Measurements from ENCODE around the gene ACTN4. TPM values are rescaled to one million over a fixed set of nuclear protein-coding genes. Genes with fewer than 3 reads are reported as not detected.

Gene ACTN4
- polyA plus RNA-seq, 1 experiment: 970 TPM

- POLR2A ChIA-PET: no interaction called here
- DNase-seq (ENCODE audit: low read depth): no peak
- H3K36me3 ChIP-seq (ENCODE audit: control insufficient read depth, insufficient read depth, low read length): peaks cover 56% of the 10 kb centered on the region
Observed at GRCh38 chr19:38700902-38701454, 53.5 kb downstream of the ACTN4 start.

DNA sequence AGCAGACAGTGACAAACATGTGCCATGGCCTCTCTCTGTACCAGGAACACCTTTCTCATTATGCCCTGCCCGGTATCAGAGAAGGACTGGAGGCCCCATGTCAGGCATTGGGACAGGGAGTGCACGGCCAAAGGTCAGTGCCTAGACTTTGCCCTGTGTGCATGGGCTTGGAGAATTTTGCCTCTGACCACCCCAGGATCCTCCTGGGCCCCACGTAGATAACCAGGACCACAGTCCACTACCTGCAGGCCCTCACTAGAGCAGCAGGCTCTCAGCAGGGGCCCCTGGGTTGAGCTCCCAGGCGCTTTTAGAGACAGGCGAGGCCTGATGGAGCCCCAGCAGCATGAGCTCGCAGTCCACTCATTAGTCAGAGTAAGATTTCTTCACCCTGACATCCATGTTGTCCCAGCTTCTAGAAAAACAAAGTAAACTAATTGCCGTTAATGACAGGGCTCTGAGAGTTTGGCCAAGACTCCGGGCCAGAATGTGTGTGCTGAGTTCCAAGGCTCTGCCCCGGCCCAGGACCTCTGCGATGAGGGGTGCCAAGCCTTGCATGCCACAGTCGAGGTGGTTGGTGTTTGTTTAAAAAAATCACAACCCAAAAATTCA lies 54.1 kb downstream of the ACTN4 start:
- POLR2A ChIA-PET: interaction anchor here (0.6 kb wide), 1 partner anchor 54 kb away, joined by 3 read pairs; no protein-coding TSS in a partner anchor
- H3K36me3 ChIP-seq (ENCODE audit: control insufficient read depth, insufficient read depth, low read length): peaks cover 58% of the 10 kb centered on the region

More at GRCh38 chr19:38700902-38701454, 53.5 kb downstream of the ACTN4 start:
- CTCF ChIA-PET: interaction anchor here (1.0 to 1.1 kb wide), 2 partner anchors 9 to 59 kb away, joined by 3 read pairs; no protein-coding TSS in a partner anchor
- TF ChIP-seq CTCF (IDR thresholded peaks at IDR 0.05; ENCODE audit: insufficient read depth, low read depth, low read length): no peak
- H3K27me3 ChIP-seq (ENCODE audit: control insufficient read depth, insufficient read depth, low read length): no peaks in the 10 kb centered on the region
- H3K4me3 ChIP-seq (ENCODE audit: low read depth, low read length): no peak overlapping the region

GRCh38 chr19:38702278-38702677 lies 54.8 kb downstream of the ACTN4 start:
- no peak for DNase-seq (ENCODE audit: low read depth)
- ChIA-PET POLR2A (interaction anchor here (0.6 kb wide), 1 partner anchor 55 kb away, joined by 3 read pairs; no protein-coding TSS in a partner anchor), CTCF (no interaction called here)
- TF ChIP-seq CTCF (IDR thresholded peaks at IDR 0.05; ENCODE audit: insufficient read depth, low read depth, low read length): no peak
- Histone ChIP-seq H3K27me3 (ENCODE audit: control insufficient read depth, insufficient read depth, low read length) (no peaks in the 10 kb centered on the region), H3K4me3 (ENCODE audit: low read depth, low read length) (no peak overlapping the region), H3K36me3 (ENCODE audit: control insufficient read depth, insufficient read depth, low read length) (peaks cover 59% of the 10 kb centered on the region)

More for the DNA sequence above, 54.1 kb downstream of the ACTN4 start:
- no peak for TF ChIP-seq CTCF (IDR thresholded peaks at IDR 0.05; ENCODE audit: insufficient read depth, low read depth, low read length)
- no peak overlapping the region for H3K4me3 ChIP-seq (ENCODE audit: low read depth, low read length)
- CTCF ChIA-PET: interaction anchor here (1.0 to 1.1 kb wide), 2 partner anchors 9 to 60 kb away, joined by 3 read pairs; no protein-coding TSS in a partner anchor
- no peak for DNase-seq (ENCODE audit: low read depth)
- H3K27me3 ChIP-seq (ENCODE audit: control insufficient read depth, insufficient read depth, low read length): no peaks in the 10 kb centered on the region

DNA sequence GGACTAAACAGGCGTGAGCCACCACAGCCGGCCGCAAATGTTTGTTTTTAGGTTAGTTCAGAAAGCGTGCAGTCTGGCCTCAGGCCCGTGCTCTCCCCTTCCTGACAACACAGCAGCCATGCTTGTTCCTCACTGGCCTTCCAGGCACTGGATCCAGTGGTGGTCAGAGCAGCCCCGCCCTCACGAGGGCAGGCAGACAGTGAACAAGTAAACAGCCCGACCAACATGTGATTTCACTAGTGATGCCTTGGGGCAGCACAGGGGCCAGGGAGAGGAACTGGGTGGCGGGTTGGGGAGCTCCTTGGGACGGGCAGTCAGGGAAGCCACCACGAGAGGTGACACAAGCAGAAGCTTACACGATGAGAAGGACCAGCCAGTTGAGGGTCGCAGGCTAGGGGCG lies 56.1 kb downstream of the ACTN4 start:
- Histone ChIP-seq H3K27me3 (ENCODE audit: control insufficient read depth, insufficient read depth, low read length) (no peaks in the 10 kb centered on the region), H3K4me3 (ENCODE audit: low read depth, low read length) (no peak overlapping the region), H3K36me3 (ENCODE audit: control insufficient read depth, insufficient read depth, low read length) (peaks cover 65% of the 10 kb centered on the region)
- TF ChIP-seq CTCF (IDR thresholded peaks at IDR 0.05; ENCODE audit: insufficient read depth, low read depth, low read length): no peak
- DNase-seq (ENCODE audit: low read depth): no peak
- CTCF ChIA-PET: no interaction called here
- POLR2A ChIA-PET: no interaction called here

GRCh38 chr19:38704488-38705026 lies 57.1 kb downstream of the ACTN4 start:
- TF ChIP-seq CTCF (IDR thresholded peaks at IDR 0.05; ENCODE audit: insufficient read depth, low read depth, low read length): no peak
- Histone ChIP-seq H3K27me3 (ENCODE audit: control insufficient read depth, insufficient read depth, low read length) (no peaks in the 10 kb centered on the region), H3K36me3 (ENCODE audit: control insufficient read depth, insufficient read depth, low read length) (peaks cover 75% of the 10 kb centered on the region), H3K4me3 (ENCODE audit: low read depth, low read length) (no peak overlapping the region)
- CTCF ChIA-PET: no interaction called here
- DNase-seq (ENCODE audit: low read depth): no peak
- POLR2A ChIA-PET: no interaction called here

Data from BJ (cell line).